Fibroblast of gingiva (primary cell): ENCODE results near the gene OCIAD1.
"Not testable (repeated sequence)": the region's sequence is repeated elsewhere in the genome, so short reads cannot be mapped to it uniquely, and the experiment has no call there.

ENCODE experiments used
- DNase-seq: peaks from one replicate; pipeline ENCODE4 v3.0.0-alpha.2; 2011; ENCODE audit warnings: low read depth

The OCIAD1 gene, protein sequence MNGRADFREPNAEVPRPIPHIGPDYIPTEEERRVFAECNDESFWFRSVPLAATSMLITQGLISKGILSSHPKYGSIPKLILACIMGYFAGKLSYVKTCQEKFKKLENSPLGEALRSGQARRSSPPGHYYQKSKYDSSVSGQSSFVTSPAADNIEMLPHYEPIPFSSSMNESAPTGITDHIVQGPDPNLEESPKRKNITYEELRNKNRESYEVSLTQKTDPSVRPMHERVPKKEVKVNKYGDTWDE

DNA sequence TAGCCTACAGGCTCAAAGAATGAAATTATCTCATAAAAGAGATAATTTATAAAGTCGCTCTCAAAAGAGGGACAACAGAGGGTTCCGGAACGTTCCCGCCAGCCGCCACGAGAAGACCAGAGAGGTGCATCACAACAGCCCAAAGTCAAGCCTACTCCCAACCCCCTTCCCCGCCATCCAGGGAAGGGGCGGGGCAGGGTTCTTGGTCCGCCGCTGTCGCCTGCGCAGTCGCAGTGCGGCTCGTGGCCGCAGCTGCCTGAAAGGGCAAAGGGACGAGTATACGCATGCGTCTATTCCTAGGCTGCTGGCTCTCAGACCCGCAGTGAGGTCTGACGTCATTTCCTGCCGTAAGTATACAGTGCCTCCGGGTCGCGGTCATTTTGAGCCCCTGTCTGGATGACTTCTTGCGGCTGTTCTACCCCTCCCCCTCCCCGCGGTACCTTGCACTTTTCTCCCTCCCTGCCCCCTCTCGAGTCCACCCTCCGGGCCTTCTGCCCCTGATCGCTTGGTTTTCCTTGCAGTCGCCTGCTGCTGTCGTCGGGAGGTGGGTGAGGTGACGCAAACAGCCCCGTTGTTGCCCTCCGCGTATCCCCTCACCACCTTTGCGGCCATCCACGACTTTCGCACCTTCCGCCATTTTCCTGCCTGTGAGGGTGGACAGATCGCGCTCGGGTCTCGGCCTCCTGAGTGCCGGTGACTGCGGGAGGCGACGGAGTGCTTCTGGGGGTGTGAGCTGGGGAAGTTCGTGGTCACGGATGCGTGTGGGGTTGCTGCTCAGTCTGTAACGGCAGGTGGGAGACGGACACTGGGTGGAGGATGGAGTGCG, at the start of gene OCIAD1:
TSS of gene OCIAD1 (plus strand) at position 383 of the 826 bp plus-strand sequence. CDS start 1,537 bp downstream, outside the sequence.
- DNase-seq = peak; percentile 99

DNA sequence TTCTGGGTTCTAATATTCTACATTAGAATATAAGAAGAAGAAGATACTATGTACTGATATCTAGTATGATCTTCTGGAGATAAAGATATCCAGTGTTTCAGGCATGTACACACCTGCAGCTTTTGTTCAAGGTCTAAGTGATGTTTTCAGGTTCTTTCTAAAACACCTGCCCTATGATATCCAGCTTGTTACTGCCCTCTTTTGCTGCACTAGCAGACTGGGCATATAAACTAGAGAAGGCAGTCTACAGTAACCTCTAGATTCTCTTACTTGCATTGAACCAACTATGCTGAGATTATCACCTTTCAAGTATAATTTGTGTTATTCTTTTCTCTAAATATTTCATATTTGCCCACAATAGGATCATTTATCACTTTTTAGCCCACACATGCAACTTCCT, 48.9 kb upstream of the OCIAD1 start:
- DNase-seq = no peak

DNA sequence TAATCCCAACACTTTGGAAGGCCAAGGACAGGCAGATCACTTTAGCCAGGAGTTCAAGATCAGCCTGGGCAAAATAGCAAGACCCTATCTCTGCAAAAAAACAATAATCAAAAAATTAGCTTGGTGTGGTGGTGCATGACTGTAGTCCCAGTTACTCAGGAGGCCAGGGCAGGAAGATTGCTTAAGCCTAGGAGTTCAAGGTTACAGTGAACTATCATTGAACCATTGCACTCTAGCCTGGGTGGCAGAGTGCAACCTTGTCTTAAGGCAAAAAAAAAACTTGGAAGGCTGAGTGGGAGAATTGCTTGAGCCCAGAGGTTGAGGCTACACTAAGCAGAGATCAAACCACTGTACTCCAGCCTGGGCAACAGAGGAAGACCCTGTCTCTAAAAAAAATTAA, 45.6 kb upstream of the OCIAD1 start:
- DNase-seq = no peak

DNA sequence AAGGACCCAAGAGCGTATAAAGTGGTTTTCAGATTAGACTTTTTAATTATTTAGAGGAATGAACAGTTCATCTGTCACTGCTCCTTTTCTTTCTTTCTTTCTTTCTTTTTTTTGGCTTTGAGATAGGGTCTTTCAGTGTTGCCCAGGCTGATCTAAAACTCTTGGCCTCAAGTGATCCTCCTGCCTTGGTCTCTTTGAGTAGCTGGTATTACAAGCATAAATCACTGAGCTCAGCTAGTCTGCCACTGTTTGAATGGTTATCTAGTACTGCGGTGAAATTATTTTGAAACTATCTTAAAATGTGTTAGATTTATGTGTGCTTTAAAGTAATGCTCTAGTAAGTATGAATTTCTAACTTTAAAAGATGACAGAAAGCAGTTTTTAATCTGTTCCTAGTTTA, 44.3 kb upstream of the OCIAD1 start:
- no peak for DNase-seq

GRCh38 chr4:48787056-48787455, 43.8 kb upstream of the OCIAD1 start:
- no peak for DNase-seq

- DNase-seq = no peak
Observed at GRCh38 chr4:48790561-48790960, 40.3 kb upstream of the OCIAD1 start.

DNA sequence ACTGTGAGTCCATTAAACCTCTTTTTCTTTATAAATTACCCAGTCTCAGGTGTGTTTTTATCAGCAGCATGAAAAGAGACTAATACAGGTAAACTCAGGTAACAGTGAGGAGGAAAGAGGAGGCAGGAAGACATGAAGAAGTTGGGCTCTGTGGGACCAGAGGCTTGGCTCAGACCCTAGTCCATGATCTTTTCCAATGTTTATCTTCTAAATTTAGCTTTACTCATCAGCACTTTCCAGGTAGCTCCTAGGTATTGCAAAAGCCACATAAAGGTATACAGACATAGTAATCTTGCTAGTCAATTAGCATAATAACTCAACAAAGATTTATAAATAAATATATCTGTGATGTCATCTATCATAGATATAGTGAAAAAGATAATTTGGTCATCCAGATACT, 39.6 kb upstream of the OCIAD1 start:
- no peak for DNase-seq

GRCh38 chr4:48792348-48793006, 38.4 kb upstream of the OCIAD1 start:
- peak; percentile 45 for DNase-seq

GRCh38 chr4:48795108-48795507, 35.8 kb upstream of the OCIAD1 start:
- no peak for DNase-seq

- no peak for DNase-seq
Observed at GRCh38 chr4:48796191-48796926, 34.5 kb upstream of the OCIAD1 start.

DNA sequence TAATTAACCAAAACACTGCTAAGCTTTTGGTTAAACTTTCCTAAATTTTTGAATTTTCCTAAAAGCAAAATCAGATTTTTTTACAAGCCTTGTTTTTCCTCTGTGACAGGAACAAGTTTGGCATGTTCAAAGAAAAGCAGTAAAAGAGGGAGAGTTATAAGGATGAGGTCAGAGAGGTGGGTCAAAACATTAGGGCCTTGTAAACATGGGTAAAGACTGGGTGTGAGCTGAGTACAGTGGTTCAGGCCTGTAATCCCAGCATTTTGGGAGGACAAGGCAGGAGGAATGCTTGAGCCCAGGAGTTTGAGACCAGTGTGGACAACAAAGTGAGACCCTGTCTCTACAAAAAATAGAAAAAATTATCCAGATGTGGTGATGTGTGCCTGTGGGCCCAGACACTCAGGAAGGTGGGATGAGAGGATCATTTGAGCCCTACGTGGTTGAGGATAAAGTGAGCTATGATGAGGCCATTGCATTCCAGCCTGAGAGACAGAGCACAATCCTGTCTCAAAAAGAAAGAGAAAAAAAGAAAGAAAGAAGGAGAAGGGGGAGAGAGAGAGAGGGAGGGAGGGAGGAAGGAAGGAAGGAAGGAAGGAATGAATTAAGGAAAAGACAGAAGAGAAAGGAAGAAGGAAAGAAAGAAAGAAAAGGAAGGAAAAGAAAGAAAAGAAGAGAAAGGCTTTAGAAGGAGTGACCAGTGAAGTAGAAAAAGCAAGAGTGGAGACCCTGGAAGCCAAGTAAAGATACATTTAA, 33.8 kb upstream of the OCIAD1 start:
- DNase-seq = no peak

- no peak for DNase-seq
Observed at GRCh38 chr4:48798117-48798516, 32.8 kb upstream of the OCIAD1 start.

GRCh38 chr4:48799157-48799556, 31.7 kb upstream of the OCIAD1 start:
- DNase-seq = no peak

DNA sequence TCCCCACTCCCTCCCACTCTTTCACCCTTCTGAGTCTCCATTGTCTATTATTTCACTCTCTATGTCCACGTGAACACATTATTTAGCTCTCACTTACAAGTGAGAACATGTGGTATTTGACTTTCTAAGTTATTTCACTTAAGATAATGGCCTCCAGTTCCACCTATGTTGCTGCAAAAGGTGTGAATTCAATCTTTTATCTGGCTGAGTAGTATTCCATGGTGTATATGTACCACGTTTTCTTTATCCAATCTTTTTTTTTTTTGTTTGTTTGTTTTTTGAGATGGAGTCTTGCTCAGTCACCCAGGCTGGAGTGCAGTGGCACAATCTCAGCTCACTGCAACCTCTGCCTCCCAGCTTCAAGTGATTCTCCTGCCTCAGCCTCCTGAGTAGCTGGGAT, 30.7 kb upstream of the OCIAD1 start:
- DNase-seq = not testable (repeated sequence)

GRCh38 chr4:48801016-48801715, 29.7 kb upstream of the OCIAD1 start:
- DNase-seq = no peak

DNA sequence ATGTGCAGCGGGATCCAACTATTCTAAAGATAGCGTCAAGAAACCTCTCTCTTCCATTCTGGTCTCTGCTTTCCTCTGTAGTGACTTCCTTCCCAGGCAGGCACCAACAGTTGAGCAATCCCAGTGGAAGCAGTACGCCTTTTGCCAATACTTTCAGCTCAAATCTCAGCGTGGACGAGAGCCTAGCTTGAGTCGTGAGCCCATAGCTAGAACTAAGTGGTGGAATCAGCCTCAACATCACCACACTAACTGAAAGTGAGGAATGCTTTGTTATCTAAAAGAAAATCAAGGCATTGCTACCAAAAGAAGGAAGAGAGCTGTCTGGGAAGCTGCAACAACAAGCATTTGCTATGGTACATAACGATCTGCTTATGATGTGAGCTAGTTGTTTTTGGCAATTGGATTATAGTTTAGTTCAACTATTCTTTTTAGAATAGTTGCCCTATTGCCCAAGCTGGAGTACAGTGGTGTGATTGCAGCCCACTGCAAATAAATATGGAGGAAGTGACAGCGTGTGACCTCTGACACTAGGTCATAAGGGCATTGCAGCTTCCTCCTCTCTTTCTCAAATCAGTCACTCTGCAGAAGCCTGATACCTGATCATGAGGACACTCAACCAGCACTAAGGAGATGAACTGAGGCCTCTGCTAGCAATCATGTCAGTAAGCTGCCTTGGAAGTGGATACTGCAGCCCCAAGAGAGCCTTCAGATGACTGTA, 26.1 kb upstream of the OCIAD1 start:
- DNase-seq = peak; percentile 27

GRCh38 chr4:48812866-48813265, 18.0 kb upstream of the OCIAD1 start:
- no peak for DNase-seq

DNA sequence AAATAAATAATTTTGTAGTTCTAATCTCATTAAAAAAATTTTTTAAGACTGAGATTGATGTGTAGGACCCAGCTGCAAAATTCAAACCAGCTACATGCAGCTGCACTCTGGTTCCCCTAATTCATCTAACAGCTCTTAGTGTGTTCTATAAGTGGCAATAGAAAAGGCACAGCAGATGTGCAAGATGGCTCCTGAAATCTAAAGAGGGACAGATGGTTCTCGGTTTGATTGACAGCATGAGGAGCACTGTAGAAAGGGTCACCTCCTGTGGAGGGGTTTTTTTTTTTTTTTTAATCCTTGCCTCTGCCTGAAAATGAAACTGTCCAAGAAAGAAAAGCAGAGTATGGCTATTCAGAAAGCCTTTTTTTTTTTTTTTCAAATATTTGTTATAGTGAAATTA, 16.9 kb upstream of the OCIAD1 start:
- no peak for DNase-seq

GRCh38 chr4:48815483-48815882, 15.4 kb upstream of the OCIAD1 start:
- no peak for DNase-seq

DNA sequence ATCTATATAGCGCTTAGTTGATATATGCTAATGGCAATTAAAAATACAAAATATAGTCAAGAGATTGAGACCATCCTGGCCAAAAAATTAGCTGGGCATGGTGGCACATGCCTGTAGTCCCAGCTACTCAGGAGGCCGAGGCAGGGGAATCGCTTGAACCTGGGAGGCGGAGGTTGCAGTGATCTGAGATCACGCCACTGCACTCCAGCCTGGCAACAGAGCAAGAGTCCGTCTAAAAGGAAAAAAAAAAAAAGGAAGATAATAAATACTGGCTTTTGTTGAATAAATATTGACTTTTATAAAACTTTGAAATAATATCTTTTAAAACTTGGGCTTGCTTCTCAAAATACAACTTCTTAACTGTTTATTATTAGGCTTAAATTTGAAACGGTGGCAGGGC, 14.6 kb upstream of the OCIAD1 start:
- DNase-seq = not testable (repeated sequence)
